Upper lobe of left lung (tissue), 6 donors: ENCODE measurements around the gene CYP27C1. TPM values are rescaled to one million over a fixed set of nuclear protein-coding genes. Genes with fewer than 3 reads are reported as not detected.

Experiments used
- ATAC-seq, 2 donors: fragments of 200-7000 bp; cut with Tn5 transposase; one replicate each; pipeline ENCODE4 v1.9.1; 2022; ENCODE audit warnings: mild to moderate bottlenecking in 2 of 2, moderate library complexity in 2 of 2; ENCODE audit not compliant: low FRiP score in 2 of 2
- DNase-seq, 2 donors: peaks; one replicate each; pipeline ENCODE4 v3.0.0-alpha.2; 2019 to 2020
- H3K27ac ChIP-seq, 4 donors: fragments of 200-600 bp; sonication (generic); one replicate each; pipeline ENCODE4 v1.5.1; 2016 to 2019
- H3K27me3 ChIP-seq, 4 donors: fragments of 200-600 bp; sonication (generic); one replicate each; pipeline ENCODE4 v1.5.1; 2017 to 2019
- H3K36me3 ChIP-seq, 4 donors: fragments of 200-600 bp; sonication (generic); one replicate each; pipeline ENCODE4 v1.5.1; 2016 to 2019
- H3K4me1 ChIP-seq, 4 donors: fragments of 200-600 bp; sonication (generic); one replicate each; pipeline ENCODE4 v1.5.1; 2018 to 2019
- H3K4me3 ChIP-seq, 4 donors: fragments of 200-600 bp; sonication (generic); one replicate each; pipeline ENCODE4 v1.5.1; 2017 to 2019; ENCODE audit warnings: mild to moderate bottlenecking in 2 of 4, moderate library complexity in 1 of 4
- H3K9me3 ChIP-seq, 4 donors: fragments of 200-600 bp; sonication (generic); one replicate each; pipeline ENCODE4 v1.5.1; 2018 to 2019
- CTCF ChIP-seq, 6 experiments: fragments of 450-650 bp in 4 of 6; fragments of 200-600 bp in 2 of 6; sonication (generic) in 2 of 6; IDR thresholded peaks; one replicate each; pipeline ENCODE4 v1.5.1; 2016 to 2019; ENCODE audit warnings: antibody characterized with exemption in 6 of 6
- EP300 ChIP-seq, 4 donors: sonication (generic); formaldehyde crosslinking; IDR thresholded peaks; one replicate each; pipeline ENCODE4 v1.5.1; 2017; ENCODE audit warnings: antibody characterized with exemption in 4 of 4, control low read depth in 2 of 4
- POLR2A ChIP-seq, 4 donors: fragments of 450-650 bp; IDR thresholded peaks; one replicate each; pipeline ENCODE4 v1.5.1; 2016 to 2017; ENCODE audit warnings: antibody characterized with exemption in 4 of 4, mild to moderate bottlenecking in 2 of 4
- POLR2AphosphoS5 ChIP-seq, 2 donors: sonication (generic); formaldehyde crosslinking; IDR thresholded peaks; one replicate each; pipeline ENCODE4 v1.5.1; 2017; ENCODE audit warnings: antibody characterized with exemption in 2 of 2
- WGBS, 2 donors: methylation state at CpG; one replicate each; pipeline ENCODE4 v1.1.5; 2017 to 2018; 5-methylcytosine and 5-hydroxymethylcytosine counted together
- total RNA-seq, 6 donors: library from RNA; depleted of rRNA in 4 of 6; stranded (reverse); fragments of >200 nt in 4 of 6; gene quantifications; one replicate each; pipeline versions ENCODE4 v1.1.0 to v1.2.1, GENCODE V29; 2016 to 2021
- donor health status: DM: no; HTN: no; CAD: no; lungs with moderate emphysema.
- donor health status: DM: no; HTN: yes; CAD: no; lungs with severe emphysema.

The CYP27C1 gene
- total RNA-seq, 6 donors from 2014 or later, result 0.11 to 0.39 (median 0.14) TPM; not detected in 2

DNA sequence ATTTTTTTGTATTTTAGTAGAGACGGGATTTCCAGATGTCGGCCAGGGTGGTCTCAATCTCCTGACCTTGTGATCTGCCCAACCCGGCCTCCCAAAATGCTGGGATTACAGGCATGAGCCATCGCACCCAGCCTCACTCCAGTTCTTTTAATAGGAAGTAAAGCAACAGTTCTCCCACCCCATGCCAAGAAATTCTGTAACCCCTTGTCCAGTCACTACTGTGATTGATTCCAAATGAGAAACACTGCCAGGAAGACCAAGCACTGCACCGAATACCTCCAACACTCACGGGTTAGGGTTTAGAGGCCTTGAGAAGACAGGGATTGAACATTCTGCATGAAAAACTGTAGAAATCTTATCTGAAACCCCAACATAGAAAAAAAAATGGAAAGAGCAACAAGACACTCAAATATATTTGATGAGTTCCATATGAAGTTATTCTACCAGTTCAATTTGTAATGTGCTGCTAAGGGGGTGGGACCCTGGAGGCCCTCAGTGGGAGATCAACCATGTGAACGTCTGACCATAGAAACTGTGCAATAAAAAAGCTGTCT is 65.0 kb downstream of the CYP27C1 start:
- ATAC-seq, result peak in 1 of 2 donors; percentile 62
- Histone ChIP-seq H3K27me3 (no peaks in the 10 kb centered on the region), H3K9me3 (no peaks in the 10 kb centered on the region), H3K4me1 (peaks cover 0 to 2% (median 0%) of the 10 kb centered on the region in 4 donors), H3K36me3 (no peaks in the 10 kb centered on the region), H3K27ac (no peak overlapping the region), H3K4me3 (no peak overlapping the region)
- no peak for TF ChIP-seq POLR2A (IDR thresholded peaks at IDR 0.05)
- DNase-seq, result no peak
- WGBS, 2 donors, result 74 to 85% methylated on average over 7 of the region's 7 CpGs

GRCh38 chr2:127154396-127154795 is 65.7 kb downstream of the CYP27C1 start:
- DNase-seq, result no peak
- ATAC-seq, result no peak
- Histone ChIP-seq H3K4me1 (peaks cover 0 to 2% (median 0%) of the 10 kb centered on the region in 4 donors), H3K9me3 (no peaks in the 10 kb centered on the region), H3K27me3 (no peaks in the 10 kb centered on the region), H3K36me3 (no peaks in the 10 kb centered on the region), H3K27ac (no peak overlapping the region), H3K4me3 (no peak overlapping the region)
- 85 to 90% methylated on average over 3 to 4 of the region's 4 CpGs for WGBS, 2 donors
- TF ChIP-seq EP300 (IDR thresholded peaks at IDR 0.05) (no peak), CTCF (IDR thresholded peaks at IDR 0.05) (no peak), POLR2A (IDR thresholded peaks at IDR 0.05) (no peak), POLR2AphosphoS5 (IDR thresholded peaks at IDR 0.05) (no peak)

GRCh38 chr2:127153691-127154158 is 66.4 kb downstream of the CYP27C1 start:
- Histone ChIP-seq H3K27me3 (no peaks in the 10 kb centered on the region), H3K4me1 (peaks cover 0 to 2% (median 0%) of the 10 kb centered on the region in 4 donors), H3K4me3 (no peak overlapping the region), H3K27ac (no peak overlapping the region), H3K9me3 (no peaks in the 10 kb centered on the region), H3K36me3 (no peaks in the 10 kb centered on the region)
- ATAC-seq (peak in 1 of 2 donors; percentile 61), DNase-seq (no peak)
- TF ChIP-seq POLR2AphosphoS5 (IDR thresholded peaks at IDR 0.05), result no peak
- TF ChIP-seq CTCF (IDR thresholded peaks at IDR 0.05), result no peak
- no peak for TF ChIP-seq EP300 (IDR thresholded peaks at IDR 0.05)
- TF ChIP-seq POLR2A (IDR thresholded peaks at IDR 0.05), result no peak
- 72 to 75% methylated on average over 4 to 6 of the region's 6 CpGs for WGBS, 2 donors

- Histone ChIP-seq H3K27me3 (no peaks in the 10 kb centered on the region), H3K27ac (no peak overlapping the region), H3K4me3 (no peak overlapping the region), H3K9me3 (no peaks in the 10 kb centered on the region), H3K4me1 (peaks cover 0 to 2% (median 0%) of the 10 kb centered on the region in 4 donors), H3K36me3 (no peaks in the 10 kb centered on the region)
- TF ChIP-seq POLR2AphosphoS5 (IDR thresholded peaks at IDR 0.05) (no peak), POLR2A (IDR thresholded peaks at IDR 0.05) (no peak), CTCF (IDR thresholded peaks at IDR 0.05) (no peak), EP300 (IDR thresholded peaks at IDR 0.05) (no peak)
- ATAC-seq (no peak), DNase-seq (no peak)
- WGBS, 2 donors, result 88 to 100% methylated on average over 1 of the region's 1 CpG
Measured at GRCh38 chr2:127150996-127151395, 69.1 kb downstream of the CYP27C1 start.

- TF ChIP-seq EP300 (IDR thresholded peaks at IDR 0.05) (no peak), POLR2AphosphoS5 (IDR thresholded peaks at IDR 0.05) (no peak), CTCF (IDR thresholded peaks at IDR 0.05) (no peak), POLR2A (IDR thresholded peaks at IDR 0.05) (no peak)
Measured at GRCh38 chr2:127149384-127149783, 70.7 kb downstream of the CYP27C1 start.

More at GRCh38 chr2:127149384-127149783, 70.7 kb downstream of the CYP27C1 start:
- H3K27ac ChIP-seq, result no peak overlapping the region
- no peaks in the 10 kb centered on the region for H3K27me3 ChIP-seq
- no peaks in the 10 kb centered on the region for H3K36me3 ChIP-seq
- no peak for ATAC-seq
- H3K4me3 ChIP-seq, result no peak overlapping the region
- peaks cover 0 to 2% (median 0%) of the 10 kb centered on the region in 4 donors for H3K4me1 ChIP-seq
- no peak for DNase-seq
- 80 to 97% methylated on average over 4 of the region's 4 CpGs for WGBS, 2 donors
- no peaks in the 10 kb centered on the region for H3K9me3 ChIP-seq
